Kidney epithelial cell (primary cell): ENCODE data around the gene RHBDD1. TPM values are rescaled to one million over a fixed set of nuclear protein-coding genes. Genes with fewer than 3 reads are reported as not detected.
"Not testable (repeated sequence)": the region's sequence is repeated elsewhere in the genome, so short reads cannot be mapped to it uniquely, and the experiment has no call there.

Source experiments
- DNase-seq: peaks from one replicate; pipeline ENCODE4 v3.0.0-alpha.2; 2010; ENCODE audit warnings: low read depth
- H3K27me3 ChIP-seq: 2 replicates; pipeline ENCODE4 v1.6.0; 2011; ENCODE audit warnings: low read length; ENCODE audit not compliant: control insufficient read depth, insufficient read depth
- H3K36me3 ChIP-seq: 2 replicates; pipeline ENCODE4 v1.5.1; 2011; ENCODE audit warnings: low read length; ENCODE audit not compliant: control insufficient read depth, insufficient read depth
- H3K4me3 ChIP-seq: 2 replicates; pipeline ENCODE4 v1.5.1; 2011; ENCODE audit warnings: low read depth, mild to moderate bottlenecking, control low read depth, low read length
- CTCF ChIP-seq: IDR thresholded peaks from 2 replicates; pipeline ENCODE4 v1.5.1; 2011; ENCODE audit warnings: mild to moderate bottlenecking, moderate library complexity, low read length, control low read depth, inconsistent platforms; ENCODE audit not compliant: insufficient read depth, poor library complexity, severe bottlenecking
- total RNA-seq: library from RNA; depleted of rRNA; stranded (reverse); fragments of >200 nt; gene quantifications from 2 replicates; pipeline ENCODE4 v1.2.3, GENCODE V29; 2015

Gene RHBDD1
- total RNA-seq, 1 donor from 2014 or later, result 23.7 TPM

GRCh38 chr2:226839951-226840350 lies 4.1 kb downstream of the RHBDD1 start:
- Histone ChIP-seq H3K36me3 (no peaks in the 10 kb centered on the region), H3K27me3 (no peaks in the 10 kb centered on the region), H3K4me3 (no peak overlapping the region)
- no peak for DNase-seq
- no peak for TF ChIP-seq CTCF

- H3K4me3 ChIP-seq, H3K36me3 ChIP-seq, H3K27me3 ChIP-seq, DNase-seq: not testable (repeated sequence)
Measured at GRCh38 chr2:226843001-226843400, 7.1 kb downstream of the RHBDD1 start.

- TF ChIP-seq CTCF, result no peak
- Histone ChIP-seq H3K36me3 (no peaks in the 10 kb centered on the region), H3K27me3 (no peaks in the 10 kb centered on the region), H3K4me3 (no peak overlapping the region)
- DNase-seq, result no peak
Measured at GRCh38 chr2:226845386-226846116, 9.7 kb downstream of the RHBDD1 start.

GRCh38 chr2:226847090-226847489 lies 11.2 kb downstream of the RHBDD1 start:
- no peaks in the 10 kb centered on the region for H3K36me3 ChIP-seq
- no peak for TF ChIP-seq CTCF
- no peak overlapping the region for H3K4me3 ChIP-seq
- no peaks in the 10 kb centered on the region for H3K27me3 ChIP-seq
- no peak for DNase-seq

- no peaks in the 10 kb centered on the region for H3K27me3 ChIP-seq
- no peak overlapping the region for H3K4me3 ChIP-seq
- no peaks in the 10 kb centered on the region for H3K36me3 ChIP-seq
- no peak for TF ChIP-seq CTCF
- DNase-seq, result no peak
Measured at GRCh38 chr2:226847511-226847910, 11.7 kb downstream of the RHBDD1 start.

- no peak for DNase-seq
- H3K4me3 ChIP-seq, result no peak overlapping the region
- H3K27me3 ChIP-seq, result no peaks in the 10 kb centered on the region
- no peaks in the 10 kb centered on the region for H3K36me3 ChIP-seq
- no peak for TF ChIP-seq CTCF
Measured at GRCh38 chr2:226849349-226849748, 13.5 kb downstream of the RHBDD1 start.
